ENCODE data around the gene PRDM16.

The PRDM16 gene

DNA sequence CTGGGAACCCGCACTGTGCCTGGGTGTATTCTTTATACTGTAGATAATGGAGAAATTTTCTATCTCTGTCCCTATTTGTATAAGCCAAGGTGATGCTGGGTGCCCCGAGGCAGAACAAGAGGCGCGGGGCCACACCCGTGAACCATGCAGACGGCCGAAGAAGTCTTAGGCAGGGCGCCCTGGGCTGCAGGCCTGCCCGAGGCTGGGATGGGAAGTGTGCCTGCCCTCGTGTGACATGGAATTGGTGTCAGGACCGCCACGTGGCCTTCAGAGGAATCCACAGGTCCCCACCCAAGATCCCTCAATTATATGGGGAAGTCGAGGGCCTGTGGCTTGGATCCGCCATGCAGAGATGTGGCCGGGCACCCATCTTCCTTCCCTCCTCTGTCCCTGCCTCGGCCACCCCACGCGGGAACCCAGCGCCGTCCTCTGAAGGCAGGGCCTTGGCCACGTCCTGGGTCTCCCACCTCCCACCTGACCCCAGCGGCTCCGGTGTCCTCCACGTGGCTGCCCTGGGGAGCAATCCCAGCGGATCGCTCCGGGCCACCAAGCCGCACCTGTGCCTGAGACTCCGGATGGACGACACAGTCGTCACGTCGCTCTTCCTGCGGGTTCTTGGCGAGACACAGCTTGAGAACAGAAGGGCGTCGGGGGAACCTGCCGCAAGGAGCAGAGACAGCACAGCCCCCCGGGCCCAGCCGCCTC lies 365.6 kb downstream of the PRDM16 start:
- no peaks in the 10 kb centered on the region for H3K27me3 ChIP-seq (ENCODE audit: control insufficient read depth, insufficient read depth, low read length)
- H3K9ac ChIP-seq (ENCODE audit: low read depth, low read length): no peak overlapping the region
- no peak overlapping the region for H3K27ac ChIP-seq (ENCODE audit: low read depth, low read length)
- no peak overlapping the region for H3K4me3 ChIP-seq (ENCODE audit: low read depth, low read length)
- H3K4me1 ChIP-seq (ENCODE audit: control insufficient read depth, insufficient read depth, low read length): no peaks in the 10 kb centered on the region
- H3K9me3 ChIP-seq (ENCODE audit: control insufficient read depth, insufficient read depth, low read length): no peaks in the 10 kb centered on the region
- H3K36me3 ChIP-seq (ENCODE audit: control insufficient read depth, insufficient read depth, low read length): no peaks in the 10 kb centered on the region

DNA sequence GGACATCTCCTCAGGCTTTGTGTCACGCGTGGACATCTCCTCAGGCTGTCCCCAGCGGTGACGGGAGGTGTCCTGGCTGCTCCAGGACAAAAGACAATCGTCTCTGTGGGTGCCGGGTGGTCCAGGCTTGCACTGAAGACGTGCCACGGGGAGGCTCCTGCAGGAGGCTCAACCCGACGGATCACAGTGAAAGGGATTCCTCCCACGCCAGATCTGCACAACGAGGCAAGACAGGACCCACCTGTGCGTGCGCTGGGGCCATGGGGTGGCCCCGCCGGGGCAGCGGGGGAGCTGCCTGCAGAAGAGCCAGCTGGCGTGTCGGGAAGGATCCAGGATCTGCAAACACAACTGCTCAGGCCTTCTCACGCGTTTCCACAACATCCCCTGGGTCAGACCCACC lies 366.7 kb downstream of the PRDM16 start:
- Histone ChIP-seq H3K9ac (ENCODE audit: low read depth, low read length) (no peak overlapping the region), H3K27ac (ENCODE audit: low read depth, low read length) (no peak overlapping the region), H3K36me3 (ENCODE audit: control insufficient read depth, insufficient read depth, low read length) (no peaks in the 10 kb centered on the region), H3K27me3 (ENCODE audit: control insufficient read depth, insufficient read depth, low read length) (no peaks in the 10 kb centered on the region), H3K4me1 (ENCODE audit: control insufficient read depth, insufficient read depth, low read length) (no peaks in the 10 kb centered on the region), H3K4me3 (ENCODE audit: low read depth, low read length) (no peak overlapping the region), H3K9me3 (ENCODE audit: control insufficient read depth, insufficient read depth, low read length) (no peaks in the 10 kb centered on the region)

DNA sequence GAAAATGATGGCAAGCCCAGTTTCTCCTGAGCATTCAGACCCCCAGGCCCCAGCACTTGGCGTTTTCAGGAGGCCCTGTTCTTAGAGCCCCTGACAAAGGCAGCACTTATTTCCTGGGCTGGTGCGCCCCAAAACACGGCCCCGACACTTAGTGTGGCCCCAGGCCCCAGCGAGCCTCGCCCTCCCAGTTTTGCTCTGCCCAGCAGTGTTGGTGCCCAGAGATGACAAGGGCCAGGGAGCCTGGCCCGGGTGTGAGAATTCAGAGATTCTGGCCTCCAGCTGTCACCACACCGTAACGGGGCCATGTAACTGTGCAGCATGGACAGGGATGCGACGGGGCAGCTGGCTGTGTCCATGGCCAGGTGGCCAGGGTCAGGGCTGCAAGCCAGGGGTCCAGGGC lies 367.4 kb downstream of the PRDM16 start:
- Histone ChIP-seq H3K9me3 (ENCODE audit: control insufficient read depth, insufficient read depth, low read length) (no peaks in the 10 kb centered on the region), H3K36me3 (ENCODE audit: control insufficient read depth, insufficient read depth, low read length) (no peaks in the 10 kb centered on the region), H3K4me1 (ENCODE audit: control insufficient read depth, insufficient read depth, low read length) (no peaks in the 10 kb centered on the region), H3K4me3 (ENCODE audit: low read depth, low read length) (no peak overlapping the region), H3K9ac (ENCODE audit: low read depth, low read length) (no peak overlapping the region), H3K27ac (ENCODE audit: low read depth, low read length) (no peak overlapping the region), H3K27me3 (ENCODE audit: control insufficient read depth, insufficient read depth, low read length) (no peaks in the 10 kb centered on the region)

DNA sequence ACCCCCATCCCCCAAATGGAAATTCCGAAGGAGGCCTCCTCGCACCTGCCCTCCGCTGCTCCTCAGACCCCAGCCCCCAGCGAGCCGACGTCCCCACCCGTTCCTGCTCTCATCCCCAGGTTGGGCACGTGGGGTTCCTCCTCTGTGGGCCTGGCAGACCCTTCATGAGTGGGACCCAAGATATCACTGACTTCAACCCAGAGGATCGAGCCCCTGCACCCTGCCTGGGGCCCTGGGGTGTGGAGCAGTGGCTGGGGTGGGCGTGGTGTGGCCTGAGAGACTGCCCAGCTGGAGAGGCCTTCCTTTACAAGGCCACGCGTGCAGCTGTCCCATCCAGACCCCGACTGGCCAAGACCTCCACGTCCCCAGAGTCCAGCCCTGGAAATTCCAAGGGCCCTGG lies 367.9 kb downstream of the PRDM16 start:
- no peaks in the 10 kb centered on the region for H3K36me3 ChIP-seq (ENCODE audit: control insufficient read depth, insufficient read depth, low read length)
- H3K27me3 ChIP-seq (ENCODE audit: control insufficient read depth, insufficient read depth, low read length): no peaks in the 10 kb centered on the region
- no peaks in the 10 kb centered on the region for H3K4me1 ChIP-seq (ENCODE audit: control insufficient read depth, insufficient read depth, low read length)
- no peak overlapping the region for H3K27ac ChIP-seq (ENCODE audit: low read depth, low read length)
- H3K9ac ChIP-seq (ENCODE audit: low read depth, low read length): no peak overlapping the region
- H3K4me3 ChIP-seq (ENCODE audit: low read depth, low read length): no peak overlapping the region
- no peaks in the 10 kb centered on the region for H3K9me3 ChIP-seq (ENCODE audit: control insufficient read depth, insufficient read depth, low read length)

DNA sequence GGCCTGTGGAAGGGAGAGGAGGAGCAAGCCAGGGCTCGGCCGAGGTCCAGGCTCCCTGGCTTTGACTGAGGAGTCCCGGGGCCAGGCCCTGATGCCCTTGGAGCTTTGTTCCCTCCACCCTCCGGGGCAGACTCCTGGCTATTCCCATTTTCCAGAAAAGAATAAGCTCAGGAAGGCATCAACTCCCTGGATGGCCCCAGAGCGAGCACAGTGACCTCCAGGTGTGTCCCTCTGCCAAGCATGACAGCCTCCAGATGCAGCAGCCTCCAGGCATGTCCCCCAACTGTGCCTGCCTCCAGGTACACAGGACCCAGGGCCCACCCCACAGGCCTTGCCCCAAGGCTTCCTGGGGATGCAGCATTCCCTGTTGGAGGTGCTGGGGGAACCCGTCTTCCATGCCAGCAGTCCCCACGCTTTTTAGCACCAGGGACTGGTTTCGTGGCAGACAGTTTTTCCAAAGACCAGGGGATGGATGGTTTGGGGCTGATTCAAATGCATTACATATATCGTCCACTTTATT lies 369.7 kb downstream of the PRDM16 start:
- H3K27ac ChIP-seq (ENCODE audit: low read depth, low read length): no peak overlapping the region
- no peak overlapping the region for H3K9ac ChIP-seq (ENCODE audit: low read depth, low read length)
- H3K27me3 ChIP-seq (ENCODE audit: control insufficient read depth, insufficient read depth, low read length): no peaks in the 10 kb centered on the region
- H3K36me3 ChIP-seq (ENCODE audit: control insufficient read depth, insufficient read depth, low read length): no peaks in the 10 kb centered on the region
- no peak overlapping the region for H3K4me3 ChIP-seq (ENCODE audit: low read depth, low read length)
- no peaks in the 10 kb centered on the region for H3K4me1 ChIP-seq (ENCODE audit: control insufficient read depth, insufficient read depth, low read length)
- H3K9me3 ChIP-seq (ENCODE audit: control insufficient read depth, insufficient read depth, low read length): no peaks in the 10 kb centered on the region

DNA sequence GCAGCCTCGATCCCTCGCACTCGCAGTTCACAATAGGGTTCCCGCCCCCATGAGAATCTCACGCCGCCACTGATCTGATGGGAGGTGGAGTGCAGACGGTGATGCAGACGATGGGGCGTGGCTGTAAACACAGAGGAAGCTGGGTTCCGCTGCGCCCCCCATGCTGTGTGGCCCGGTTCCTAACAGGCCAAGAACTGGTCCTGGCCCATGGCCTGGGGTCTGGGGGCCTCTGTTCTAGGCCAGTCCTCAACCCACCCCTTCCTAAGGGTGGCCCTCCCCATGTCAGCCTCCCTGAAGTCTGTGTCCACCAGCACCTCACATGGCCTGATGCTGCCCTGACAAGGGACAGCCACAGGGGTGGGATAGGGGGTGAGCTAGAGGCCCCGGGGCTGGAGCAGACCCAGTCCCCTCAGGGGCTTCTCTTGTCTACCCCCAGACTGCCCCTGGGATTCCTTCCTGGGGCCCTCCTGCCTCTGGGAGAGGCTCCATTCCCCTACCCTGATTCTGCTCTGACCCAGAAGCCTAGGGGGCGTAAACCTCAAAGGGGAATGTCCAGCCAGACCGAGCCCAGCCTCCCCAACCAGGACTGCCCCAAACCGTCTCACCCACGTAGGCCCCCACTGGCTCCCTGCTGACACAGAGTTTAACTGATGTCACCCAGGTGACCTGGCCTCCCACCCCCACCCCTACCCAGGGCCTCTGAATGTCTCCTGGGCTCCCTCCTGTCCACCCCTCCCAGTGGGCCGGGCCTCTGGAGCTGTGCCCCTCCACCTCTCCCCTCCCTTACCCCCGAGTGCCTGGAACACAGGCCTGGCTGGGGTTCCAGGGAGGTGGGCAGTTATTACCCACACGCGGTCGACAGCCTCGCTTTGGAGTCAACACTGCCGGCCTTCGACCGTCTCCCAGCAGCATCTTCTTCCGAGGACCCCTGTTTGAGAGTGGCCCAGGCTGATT lies 370.6 kb downstream of the PRDM16 start:
- no peaks in the 10 kb centered on the region for H3K36me3 ChIP-seq (ENCODE audit: control insufficient read depth, insufficient read depth, low read length)
- no peaks in the 10 kb centered on the region for H3K9me3 ChIP-seq (ENCODE audit: control insufficient read depth, insufficient read depth, low read length)
- H3K4me3 ChIP-seq (ENCODE audit: low read depth, low read length): no peak overlapping the region
- no peak overlapping the region for H3K9ac ChIP-seq (ENCODE audit: low read depth, low read length)
- H3K27ac ChIP-seq (ENCODE audit: low read depth, low read length): no peak overlapping the region
- no peaks in the 10 kb centered on the region for H3K27me3 ChIP-seq (ENCODE audit: control insufficient read depth, insufficient read depth, low read length)
- no peaks in the 10 kb centered on the region for H3K4me1 ChIP-seq (ENCODE audit: control insufficient read depth, insufficient read depth, low read length)

DNA sequence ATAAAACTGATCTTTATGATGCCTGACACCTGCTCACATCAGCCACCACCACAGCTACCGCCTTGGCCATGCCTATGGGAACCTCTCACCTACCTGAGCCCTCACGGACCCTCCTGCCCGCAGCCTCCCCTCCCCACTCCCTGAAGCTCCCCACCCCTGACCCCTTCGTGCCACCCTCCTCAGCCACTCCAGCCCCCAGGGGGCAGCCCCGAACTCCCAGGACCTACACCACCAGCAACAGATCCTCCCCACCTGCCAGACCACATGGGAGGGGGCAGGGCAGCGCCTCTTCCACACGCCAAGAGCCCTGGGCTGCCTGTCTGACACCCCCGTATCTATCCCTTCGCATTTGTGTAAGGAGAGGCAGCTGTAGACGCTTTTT lies 371.3 kb downstream of the PRDM16 start:
- H3K4me3 ChIP-seq (ENCODE audit: low read depth, low read length): no peak overlapping the region
- H3K27me3 ChIP-seq (ENCODE audit: control insufficient read depth, insufficient read depth, low read length): no peaks in the 10 kb centered on the region
- no peak overlapping the region for H3K27ac ChIP-seq (ENCODE audit: low read depth, low read length)
- no peaks in the 10 kb centered on the region for H3K9me3 ChIP-seq (ENCODE audit: control insufficient read depth, insufficient read depth, low read length)
- no peaks in the 10 kb centered on the region for H3K4me1 ChIP-seq (ENCODE audit: control insufficient read depth, insufficient read depth, low read length)
- H3K9ac ChIP-seq (ENCODE audit: low read depth, low read length): no peak overlapping the region
- H3K36me3 ChIP-seq (ENCODE audit: control insufficient read depth, insufficient read depth, low read length): no peaks in the 10 kb centered on the region

DNA sequence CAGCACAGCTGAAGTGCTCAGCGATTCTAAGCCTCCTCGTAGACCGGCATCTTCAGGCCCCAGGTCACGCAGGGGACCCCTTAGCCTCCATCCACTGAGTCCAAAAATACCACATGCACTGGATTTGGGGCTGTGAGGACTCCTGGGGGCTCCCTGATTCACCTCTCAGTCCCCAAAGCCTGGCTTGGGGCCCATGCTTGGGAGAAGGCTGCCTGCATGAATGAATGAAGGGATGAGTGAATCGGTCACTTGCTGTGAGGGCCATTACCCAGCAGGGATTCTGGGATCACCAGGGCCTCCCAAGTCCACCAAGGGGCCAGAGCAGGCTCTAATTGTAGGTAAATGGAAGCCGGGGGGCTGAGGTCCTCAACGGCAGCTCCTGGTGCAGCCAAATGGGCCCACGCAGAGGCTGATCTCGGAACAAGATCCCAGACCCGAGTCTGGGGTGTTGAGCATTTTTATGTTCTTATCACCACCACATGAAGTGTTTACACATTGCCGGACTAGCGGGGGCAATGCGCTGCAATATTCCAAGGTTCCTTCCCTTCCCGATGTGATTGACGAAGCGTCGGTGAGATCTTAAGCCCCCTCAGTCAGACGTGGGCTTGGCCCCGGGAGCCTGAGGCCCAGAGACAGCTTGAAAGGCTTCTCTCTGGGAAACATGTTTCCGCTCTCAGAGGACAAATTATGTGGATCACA lies 371.9 kb downstream of the PRDM16 start:
- Histone ChIP-seq H3K27me3 (ENCODE audit: control insufficient read depth, insufficient read depth, low read length) (no peaks in the 10 kb centered on the region), H3K4me3 (ENCODE audit: low read depth, low read length) (no peak overlapping the region), H3K9ac (ENCODE audit: low read depth, low read length) (no peak overlapping the region), H3K27ac (ENCODE audit: low read depth, low read length) (no peak overlapping the region), H3K4me1 (ENCODE audit: control insufficient read depth, insufficient read depth, low read length) (no peaks in the 10 kb centered on the region), H3K36me3 (ENCODE audit: control insufficient read depth, insufficient read depth, low read length) (no peaks in the 10 kb centered on the region), H3K9me3 (ENCODE audit: control insufficient read depth, insufficient read depth, low read length) (no peaks in the 10 kb centered on the region)

DNA sequence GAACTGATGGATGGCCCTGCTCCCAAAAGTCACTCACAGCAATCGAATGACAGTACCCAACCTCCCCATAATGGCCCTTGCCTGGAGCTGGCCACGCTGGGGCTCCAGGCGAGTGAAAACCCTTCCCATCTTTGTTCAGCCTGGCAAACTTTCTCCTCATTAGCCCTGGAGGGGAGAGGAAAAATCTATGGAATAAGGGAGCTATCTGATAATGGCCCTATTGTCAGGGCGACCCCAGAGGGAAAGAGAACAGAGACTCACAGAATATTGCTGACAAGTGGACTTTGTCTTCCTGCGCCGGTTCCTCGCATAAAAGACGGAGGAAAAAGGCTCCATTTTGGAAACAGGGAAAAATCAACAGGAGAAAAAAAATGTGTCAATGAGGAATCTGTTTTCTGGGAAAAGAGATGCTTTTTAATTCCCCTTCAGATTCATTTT lies 372.4 kb downstream of the PRDM16 start:
- Histone ChIP-seq H3K4me1 (ENCODE audit: control insufficient read depth, insufficient read depth, low read length) (no peaks in the 10 kb centered on the region), H3K36me3 (ENCODE audit: control insufficient read depth, insufficient read depth, low read length) (no peaks in the 10 kb centered on the region), H3K27me3 (ENCODE audit: control insufficient read depth, insufficient read depth, low read length) (no peaks in the 10 kb centered on the region), H3K9ac (ENCODE audit: low read depth, low read length) (no peak overlapping the region), H3K4me3 (ENCODE audit: low read depth, low read length) (no peak overlapping the region), H3K27ac (ENCODE audit: low read depth, low read length) (no peak overlapping the region), H3K9me3 (ENCODE audit: control insufficient read depth, insufficient read depth, low read length) (no peaks in the 10 kb centered on the region)

DNA sequence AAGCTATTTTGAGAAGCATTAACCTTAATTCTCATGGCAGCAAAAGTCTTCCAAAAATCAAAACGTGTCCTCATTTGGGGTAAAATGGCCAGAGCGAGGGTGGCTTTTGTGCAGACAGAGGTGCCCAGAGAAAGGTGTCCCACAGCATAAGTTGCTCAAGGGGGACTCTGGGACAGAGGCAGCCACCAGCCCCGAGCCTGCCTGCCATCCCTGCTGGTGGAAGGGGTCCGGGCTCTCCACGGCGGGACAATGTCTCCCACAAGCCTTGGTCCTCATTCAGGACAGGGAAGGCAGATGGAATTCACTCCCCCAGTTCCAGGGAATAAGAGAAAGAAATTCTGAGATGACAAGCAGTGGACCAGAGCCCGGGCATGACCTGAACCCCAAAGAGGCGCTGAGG lies 372.9 kb downstream of the PRDM16 start:
- H3K4me3 ChIP-seq (ENCODE audit: low read depth, low read length): no peak overlapping the region
- H3K27me3 ChIP-seq (ENCODE audit: control insufficient read depth, insufficient read depth, low read length): no peaks in the 10 kb centered on the region
- H3K9ac ChIP-seq (ENCODE audit: low read depth, low read length): no peak overlapping the region
- H3K4me1 ChIP-seq (ENCODE audit: control insufficient read depth, insufficient read depth, low read length): no peaks in the 10 kb centered on the region
- no peaks in the 10 kb centered on the region for H3K36me3 ChIP-seq (ENCODE audit: control insufficient read depth, insufficient read depth, low read length)
- H3K9me3 ChIP-seq (ENCODE audit: control insufficient read depth, insufficient read depth, low read length): no peaks in the 10 kb centered on the region
- no peak overlapping the region for H3K27ac ChIP-seq (ENCODE audit: low read depth, low read length)
